OCI-LY1 (cell line): Measurements from ENCODE around the gene CASZ1.

ENCODE experiments used
- H2AFZ ChIP-seq: fragments of 200-600 bp; sonication (generic), shearing (Covaris generic); 2 replicates; pipeline ENCODE4 v1.6.0; 2014; ENCODE audit warnings: antibody characterized with exemption, mild to moderate bottlenecking, low read length
- H3F3A ChIP-seq: fragments of 200-600 bp; sonication (generic), shearing (Covaris generic); 2 replicates; pipeline ENCODE4 v1.6.0; 2014; ENCODE audit warnings: mild to moderate bottlenecking, antibody characterized with exemption, low read length, moderate library complexity; ENCODE audit not compliant: insufficient read depth
- H3K27ac ChIP-seq: fragments of 200-600 bp; sonication (generic); 2 replicates; pipeline ENCODE4 v1.5.1; 2014; ENCODE audit warnings: low read length, mixed run types, mild to moderate bottlenecking, low read depth; ENCODE audit not compliant: poor library complexity, severe bottlenecking
- H3K27me3 ChIP-seq: fragments of 200-600 bp; sonication (generic); 2 replicates; pipeline ENCODE4 v1.6.0; 2014; ENCODE audit warnings: antibody characterized with exemption, mild to moderate bottlenecking, low read length, moderate library complexity; ENCODE audit not compliant: insufficient read depth
- H3K36me3 ChIP-seq: fragments of 200-600 bp; sonication (generic); 2 replicates; pipeline ENCODE4 v1.6.1; 2014; ENCODE audit warnings: mild to moderate bottlenecking, antibody characterized with exemption, low read length, moderate library complexity, mixed read lengths; ENCODE audit not compliant: insufficient read depth
- H3K4me1 ChIP-seq: fragments of 200-600 bp; sonication (generic); 2 replicates; pipeline ENCODE4 v1.5.1; 2014; ENCODE audit warnings: mild to moderate bottlenecking, low read length, moderate library complexity; ENCODE audit not compliant: insufficient read depth, severe bottlenecking
- H3K4me2 ChIP-seq: fragments of 200-600 bp; sonication (generic), shearing (Covaris generic); 2 replicates; pipeline ENCODE4 v1.6.1; 2014; ENCODE audit warnings: low read length
- H3K4me3 ChIP-seq: fragments of 200-600 bp; sonication (generic); 2 replicates; pipeline ENCODE4 v1.5.1; 2014; ENCODE audit warnings: low read length, low read depth, mild to moderate bottlenecking, mixed read lengths; ENCODE audit not compliant: poor library complexity, severe bottlenecking
- H3K79me2 ChIP-seq: fragments of 200-600 bp; shearing (Covaris generic); 2 replicates; pipeline ENCODE4 v1.6.1; 2016; ENCODE audit warnings: mixed run types, low read length, mixed read lengths; ENCODE audit not compliant: insufficient read depth
- H3K9ac ChIP-seq: fragments of 200-600 bp; sonication (generic), shearing (Covaris generic); 2 replicates; pipeline ENCODE4 v1.6.1; 2014; ENCODE audit warnings: mild to moderate bottlenecking, low read length, mixed read lengths
- H3K9me2 ChIP-seq: fragments of 200-600 bp; sonication (generic), shearing (Covaris generic); 2 replicates; pipeline ENCODE4 v1.6.1; 2014; ENCODE audit warnings: low read depth, mild to moderate bottlenecking, low read length, mixed read lengths
- H3K9me3 ChIP-seq: fragments of 200-600 bp; shearing (Covaris generic); 2 replicates; pipeline ENCODE4 v1.6.1; 2014; ENCODE audit warnings: low read length, mixed read lengths
- H4K20me1 ChIP-seq: fragments of 200-600 bp; sonication (generic), shearing (Covaris generic); 2 replicates; pipeline ENCODE4 v1.6.0; 2016; ENCODE audit warnings: mild to moderate bottlenecking, low read length; ENCODE audit not compliant: insufficient read depth
- CTCF ChIP-seq: fragments of 200-600 bp; sonication (generic), shearing (Covaris generic); IDR thresholded peaks from 2 replicates; pipeline ENCODE4 v1.5.1; 2017; ENCODE audit warnings: mild to moderate bottlenecking, antibody characterized with exemption, low read length, moderate library complexity, mixed read lengths
- EZH2 ChIP-seq: fragments of 200-600 bp; sonication (generic), shearing (Covaris generic); IDR thresholded peaks from 2 replicates; pipeline ENCODE4 v1.8.0; 2017; ENCODE audit warnings: borderline replicate concordance, mixed run types, mild to moderate bottlenecking, antibody characterized with exemption, low read length, moderate library complexity, mixed read lengths

Gene CASZ1

GRCh38 chr1:10596780-10597179 lies 199.7 kb downstream of the CASZ1 start:
- no peaks in the 10 kb centered on the region for H3K4me1 ChIP-seq
- H3K9ac ChIP-seq = no peak overlapping the region
- TF ChIP-seq EZH2 = no peak
- no peak for TF ChIP-seq CTCF
- no peaks in the 10 kb centered on the region for H3K36me3 ChIP-seq
- no peak overlapping the region for H2AFZ ChIP-seq
- no peak overlapping the region for H3K4me3 ChIP-seq
- H3K4me2 ChIP-seq = no peak overlapping the region
- no peaks in the 10 kb centered on the region for H3K9me3 ChIP-seq
- H3K27me3 ChIP-seq = no peaks in the 10 kb centered on the region
- H4K20me1 ChIP-seq = no peaks in the 10 kb centered on the region
- no peaks in the 10 kb centered on the region for H3F3A ChIP-seq
- H3K79me2 ChIP-seq = no peaks in the 10 kb centered on the region
- H3K9me2 ChIP-seq = no peaks in the 10 kb centered on the region
- no peak overlapping the region for H3K27ac ChIP-seq

GRCh38 chr1:10594595-10595223 lies 201.7 kb downstream of the CASZ1 start:
- Histone ChIP-seq H3K9ac (no peak overlapping the region), H2AFZ (no peak overlapping the region), H3K4me3 (no peak overlapping the region), H3F3A (no peaks in the 10 kb centered on the region), H3K4me2 (no peak overlapping the region), H3K9me3 (no peaks in the 10 kb centered on the region), H3K36me3 (no peaks in the 10 kb centered on the region), H3K4me1 (no peaks in the 10 kb centered on the region), H3K27me3 (no peaks in the 10 kb centered on the region), H3K79me2 (no peaks in the 10 kb centered on the region), H3K9me2 (no peaks in the 10 kb centered on the region), H3K27ac (no peak overlapping the region), H4K20me1 (no peaks in the 10 kb centered on the region)
- TF ChIP-seq CTCF (no peak), EZH2 (no peak)

- TF ChIP-seq EZH2 = no peak
- TF ChIP-seq CTCF = no peak
- Histone ChIP-seq H3K27me3 (no peaks in the 10 kb centered on the region), H3K79me2 (no peaks in the 10 kb centered on the region), H3K9ac (no peak overlapping the region), H3K4me2 (no peak overlapping the region), H3K4me3 (no peak overlapping the region), H3K9me3 (no peaks in the 10 kb centered on the region), H3K4me1 (no peaks in the 10 kb centered on the region), H2AFZ (no peak overlapping the region), H3K36me3 (no peaks in the 10 kb centered on the region), H4K20me1 (no peaks in the 10 kb centered on the region), H3K27ac (no peak overlapping the region), H3F3A (no peaks in the 10 kb centered on the region), H3K9me2 (no peaks in the 10 kb centered on the region)
These were observed 202.7 kb downstream of the CASZ1 start for GRCh38 chr1:10593750-10594149.
